Measurements from ENCODE around the gene PCDHA7. TPM values are rescaled to one million over a fixed set of nuclear protein-coding genes. Genes with fewer than 3 reads are reported as not detected.
"Not testable (repeated sequence)": the region's sequence is repeated elsewhere in the genome, so short reads cannot be mapped to it uniquely, and the experiment has no call there.

PCDHA7 gene
- total RNA-seq, 1 donor from 2014 or later: 2.1 TPM

- no peak for TF ChIP-seq CTCF (IDR thresholded peaks at IDR 0.05)
- peaks cover 12% of the 10 kb centered on the region for H3K9me3 Mint-ChIP-seq (ENCODE audit: unreplicated experiment)
- H3K27me3 Mint-ChIP-seq (ENCODE audit: unreplicated experiment): no peaks in the 10 kb centered on the region
- H3K27ac Mint-ChIP-seq (ENCODE audit: unreplicated experiment): no peak overlapping the region
- no peaks in the 10 kb centered on the region for H3K4me1 Mint-ChIP-seq (ENCODE audit: unreplicated experiment)
- peaks cover 5% of the 10 kb centered on the region for H3K36me3 Mint-ChIP-seq (ENCODE audit: unreplicated experiment)
- no peak for DNase-seq (ENCODE audit: extremely low spot score, unreplicated experiment)
- no peak overlapping the region for H3K4me3 Mint-ChIP-seq (ENCODE audit: unreplicated experiment)
These were observed 32.6 kb upstream of the PCDHA7 start for GRCh38 chr5:140801494-140801841.

- not testable (repeated sequence) for DNase-seq (ENCODE audit: extremely low spot score, unreplicated experiment); H3K27ac Mint-ChIP-seq (ENCODE audit: unreplicated experiment); H3K4me3 Mint-ChIP-seq (ENCODE audit: unreplicated experiment); H3K27me3 Mint-ChIP-seq (ENCODE audit: unreplicated experiment); H3K4me1 Mint-ChIP-seq (ENCODE audit: unreplicated experiment); H3K36me3 Mint-ChIP-seq (ENCODE audit: unreplicated experiment)
- peaks cover 10% of the 10 kb centered on the region for H3K9me3 Mint-ChIP-seq (ENCODE audit: unreplicated experiment)
These were observed 31.7 kb upstream of the PCDHA7 start for GRCh38 chr5:140802381-140802780.

- no peak for TF ChIP-seq CTCF (IDR thresholded peaks at IDR 0.05)
These were observed 31.2 kb upstream of the PCDHA7 start for GRCh38 chr5:140802781-140803271.

GRCh38 chr5:140806834-140807775, 27.0 kb upstream of the PCDHA7 start, which contains the start of gene PCDHA4:
Gene PCDHA4, plus strand, starts transcription at chr5:140807068.
- Mint-ChIP-seq H3K27ac (ENCODE audit: unreplicated experiment) (peak within 1 kb of the TSS; percentile 83), H3K9me3 (ENCODE audit: unreplicated experiment) (peaks cover 6% of the 10 kb centered on the region), H3K36me3 (ENCODE audit: unreplicated experiment) (no peaks in the 10 kb centered on the region), H3K27me3 (ENCODE audit: unreplicated experiment) (no peaks in the 10 kb centered on the region), H3K4me1 (ENCODE audit: unreplicated experiment) (peaks cover 13% of the 10 kb centered on the region), H3K4me3 (ENCODE audit: unreplicated experiment) (peak within 1 kb of the TSS; percentile 86)
- peak; percentile 91 for DNase-seq (ENCODE audit: extremely low spot score, unreplicated experiment)
- TF ChIP-seq CTCF (IDR thresholded peaks at IDR 0.05): peak; percentile 73

More at GRCh38 chr5:140802781-140803271, 31.2 kb upstream of the PCDHA7 start:
- H3K27me3 Mint-ChIP-seq (ENCODE audit: unreplicated experiment): no peaks in the 10 kb centered on the region
- H3K4me3 Mint-ChIP-seq (ENCODE audit: unreplicated experiment): no peak overlapping the region
- no peak overlapping the region for H3K27ac Mint-ChIP-seq (ENCODE audit: unreplicated experiment)
- H3K36me3 Mint-ChIP-seq (ENCODE audit: unreplicated experiment): peaks cover 2% of the 10 kb centered on the region
- H3K9me3 Mint-ChIP-seq (ENCODE audit: unreplicated experiment): peaks cover 9% of the 10 kb centered on the region
- H3K4me1 Mint-ChIP-seq (ENCODE audit: unreplicated experiment): peaks cover 4% of the 10 kb centered on the region
- DNase-seq (ENCODE audit: extremely low spot score, unreplicated experiment): peak; percentile 84

GRCh38 chr5:140808241-140808888, 25.7 kb upstream of the PCDHA7 start:
- not testable (repeated sequence) for H3K27ac Mint-ChIP-seq (ENCODE audit: unreplicated experiment); H3K36me3 Mint-ChIP-seq (ENCODE audit: unreplicated experiment); DNase-seq (ENCODE audit: extremely low spot score, unreplicated experiment); H3K27me3 Mint-ChIP-seq (ENCODE audit: unreplicated experiment); H3K4me3 Mint-ChIP-seq (ENCODE audit: unreplicated experiment); H3K9me3 Mint-ChIP-seq (ENCODE audit: unreplicated experiment)
- peaks cover 13% of the 10 kb centered on the region for H3K4me1 Mint-ChIP-seq (ENCODE audit: unreplicated experiment)

GRCh38 chr5:140808889-140809291, 25.2 kb upstream of the PCDHA7 start:
- no peaks in the 10 kb centered on the region for H3K36me3 Mint-ChIP-seq (ENCODE audit: unreplicated experiment)
- H3K27ac Mint-ChIP-seq (ENCODE audit: unreplicated experiment): no peak overlapping the region
- H3K4me3 Mint-ChIP-seq (ENCODE audit: unreplicated experiment): no peak overlapping the region

More at GRCh38 chr5:140808889-140809291, 25.2 kb upstream of the PCDHA7 start:
- Mint-ChIP-seq H3K9me3 (ENCODE audit: unreplicated experiment) (peaks cover 6% of the 10 kb centered on the region), H3K27me3 (ENCODE audit: unreplicated experiment) (no peaks in the 10 kb centered on the region), H3K4me1 (ENCODE audit: unreplicated experiment) (peaks cover 13% of the 10 kb centered on the region)
- no peak for DNase-seq (ENCODE audit: extremely low spot score, unreplicated experiment)
- TF ChIP-seq CTCF (IDR thresholded peaks at IDR 0.05): no peak
